ENCODE results near the gene ETV5. TPM values are rescaled to one million over a fixed set of nuclear protein-coding genes. Genes with fewer than 3 reads are reported as not detected.

ETV5 gene
- total and polyA plus RNA-seq, 2 donors (not counting 1 experiment from before 2014, with no cell fraction given) = 23.1 to 24.9 TPM

- H3K4me1 ChIP-seq (ENCODE audit: control insufficient read depth, extremely low read depth, insufficient read depth, low read length) = no peaks in the 10 kb centered on the region
- no peak overlapping the region for H2AFZ ChIP-seq (ENCODE audit: low read length)
- H3K9ac ChIP-seq (ENCODE audit: insufficient read depth, low read length) = no peak overlapping the region
- no peak overlapping the region for H3K27ac ChIP-seq (ENCODE audit: insufficient read depth, low read length)
- H4K20me1 ChIP-seq (ENCODE audit: control insufficient read depth, extremely low read depth, insufficient read depth, low read length) = no peaks in the 10 kb centered on the region
- H3K79me2 ChIP-seq (ENCODE audit: control insufficient read depth, insufficient read depth, low read length) = no peaks in the 10 kb centered on the region
- no peak overlapping the region for H3K4me2 ChIP-seq (ENCODE audit: extremely low read depth, insufficient read depth, low read length)
- H3K9me3 ChIP-seq (ENCODE audit: control insufficient read depth, insufficient read depth, low read depth, low read length) = no peaks in the 10 kb centered on the region
- TF ChIP-seq EZH2 (IDR thresholded peaks at IDR 0.05; ENCODE audit: low read length, missing control alignments) (no peak), CTCF (conservative IDR thresholded peaks at IDR 0.05 in 1 of 2, IDR thresholded peaks at IDR 0.05 in 1 of 2; ENCODE audit: low read depth in 1 of 2, low read length in 2 of 2) (no peak)
- H3K36me3 ChIP-seq (ENCODE audit: control insufficient read depth, insufficient read depth, low read length) = peaks cover 2% of the 10 kb centered on the region
- no peaks in the 10 kb centered on the region for H3K27me3 ChIP-seq (ENCODE audit: control insufficient read depth, insufficient read depth, low read length)
- no peak overlapping the region for H3K4me3 ChIP-seq (replicated peaks in 1 of 4; ENCODE audit: control extremely low read depth in 1 of 4, insufficient read depth in 1 of 4, low read depth in 3 of 4, low read length in 4 of 4)
- no peak for DNase-seq (ENCODE audit: low read depth in 2 of 2)
These were observed 29.0 kb downstream of the ETV5 start for GRCh38 chr3:186079925-186080324.

GRCh38 chr3:186077466-186077865 is 31.4 kb downstream of the ETV5 start:
- Histone ChIP-seq H3K27ac (ENCODE audit: insufficient read depth, low read length) (no peak overlapping the region), H4K20me1 (ENCODE audit: control insufficient read depth, extremely low read depth, insufficient read depth, low read length) (no peaks in the 10 kb centered on the region), H3K9me3 (ENCODE audit: control insufficient read depth, insufficient read depth, low read depth, low read length) (no peaks in the 10 kb centered on the region), H2AFZ (ENCODE audit: low read length) (no peak overlapping the region), H3K4me3 (replicated peaks in 1 of 4; ENCODE audit: control extremely low read depth in 1 of 4, insufficient read depth in 1 of 4, low read depth in 3 of 4, low read length in 4 of 4) (no peak overlapping the region), H3K36me3 (ENCODE audit: control insufficient read depth, insufficient read depth, low read length) (peaks cover 2% of the 10 kb centered on the region), H3K9ac (ENCODE audit: insufficient read depth, low read length) (no peak overlapping the region), H3K27me3 (ENCODE audit: control insufficient read depth, insufficient read depth, low read length) (no peaks in the 10 kb centered on the region), H3K79me2 (ENCODE audit: control insufficient read depth, insufficient read depth, low read length) (no peaks in the 10 kb centered on the region), H3K4me1 (ENCODE audit: control insufficient read depth, extremely low read depth, insufficient read depth, low read length) (no peaks in the 10 kb centered on the region), H3K4me2 (ENCODE audit: extremely low read depth, insufficient read depth, low read length) (no peak overlapping the region)
- no peak for TF ChIP-seq EZH2 (IDR thresholded peaks at IDR 0.05; ENCODE audit: low read length, missing control alignments)
- TF ChIP-seq CTCF (conservative IDR thresholded peaks at IDR 0.05 in 1 of 2, IDR thresholded peaks at IDR 0.05 in 1 of 2; ENCODE audit: low read depth in 1 of 2, low read length in 2 of 2) = no peak
- no peak for DNase-seq (ENCODE audit: low read depth in 2 of 2)

- peaks cover 2% of the 10 kb centered on the region for H3K36me3 ChIP-seq (ENCODE audit: control insufficient read depth, insufficient read depth, low read length)
- H2AFZ ChIP-seq (ENCODE audit: low read length) = no peak overlapping the region
- H3K9me3 ChIP-seq (ENCODE audit: control insufficient read depth, insufficient read depth, low read depth, low read length) = no peaks in the 10 kb centered on the region
These were observed 32.8 kb downstream of the ETV5 start for GRCh38 chr3:186075931-186076567.

More at GRCh38 chr3:186075931-186076567, 32.8 kb downstream of the ETV5 start:
- H3K27ac ChIP-seq (ENCODE audit: insufficient read depth, low read length) = no peak overlapping the region
- no peak overlapping the region for H3K4me2 ChIP-seq (ENCODE audit: extremely low read depth, insufficient read depth, low read length)
- H3K9ac ChIP-seq (ENCODE audit: insufficient read depth, low read length) = no peak overlapping the region
- TF ChIP-seq EZH2 (IDR thresholded peaks at IDR 0.05; ENCODE audit: low read length, missing control alignments) (no peak), CTCF (conservative IDR thresholded peaks at IDR 0.05 in 1 of 2, IDR thresholded peaks at IDR 0.05 in 1 of 2; ENCODE audit: low read depth in 1 of 2, low read length in 2 of 2) (no peak)
- H3K27me3 ChIP-seq (ENCODE audit: control insufficient read depth, insufficient read depth, low read length) = no peaks in the 10 kb centered on the region
- no peaks in the 10 kb centered on the region for H3K79me2 ChIP-seq (ENCODE audit: control insufficient read depth, insufficient read depth, low read length)
- peaks cover 2% of the 10 kb centered on the region for H3K4me1 ChIP-seq (ENCODE audit: control insufficient read depth, extremely low read depth, insufficient read depth, low read length)
- H3K4me3 ChIP-seq (replicated peaks in 1 of 4; ENCODE audit: control extremely low read depth in 1 of 4, insufficient read depth in 1 of 4, low read depth in 3 of 4, low read length in 4 of 4) = no peak overlapping the region
- DNase-seq (ENCODE audit: low read depth in 2 of 2) = no peak
- no peaks in the 10 kb centered on the region for H4K20me1 ChIP-seq (ENCODE audit: control insufficient read depth, extremely low read depth, insufficient read depth, low read length)

All from fibroblast of lung (primary cell).